ENCODE results near the gene BCOR. TPM values are rescaled to one million over a fixed set of nuclear protein-coding genes. Genes with fewer than 3 reads are reported as not detected.

BCOR gene
- total RNA-seq, 1 experiment from 2014 or later: 35.1 TPM

DNA sequence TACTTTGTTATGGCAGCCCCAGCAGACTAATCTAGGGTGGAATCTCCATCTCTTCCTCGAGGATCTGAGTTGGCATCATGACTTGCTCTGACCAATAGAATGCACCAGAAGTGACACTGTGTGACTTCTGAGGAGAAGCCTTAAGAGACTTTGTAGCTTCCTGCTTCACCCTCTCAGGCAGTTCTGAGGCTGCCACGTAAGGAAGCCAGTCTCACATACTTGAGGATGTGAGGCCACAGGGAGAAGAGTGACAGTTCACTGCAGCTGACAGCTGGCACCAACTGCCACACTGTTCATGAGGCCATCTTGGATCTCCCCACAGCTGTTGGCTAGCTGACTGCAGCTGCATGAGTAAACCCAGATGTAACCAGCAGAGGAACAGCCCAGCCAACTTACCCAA, 29.3 kb upstream of the BCOR start:
- no peaks in the 10 kb centered on the region for H4K20me1 ChIP-seq (ENCODE audit: insufficient read depth)
- H3K4me2 ChIP-seq (ENCODE audit: low read length): no peak overlapping the region
- H3K27me3 ChIP-seq (ENCODE audit: insufficient read depth, low read length): no peaks in the 10 kb centered on the region
- no peak overlapping the region for H3K4me3 ChIP-seq (replicated peaks in 1 of 2; ENCODE audit: low read depth in 1 of 2, low read length in 2 of 2)
- CTCF ChIA-PET: no interaction called here
- H3K9me2 ChIP-seq (ENCODE audit: insufficient read depth): no peaks in the 10 kb centered on the region
- H3K4me1 ChIP-seq (ENCODE audit: control insufficient read depth in 1 of 2, insufficient read depth in 2 of 2, low read length in 2 of 2): peaks cover 22 to 28% of the 10 kb centered on the region in 2 experiments
- H3K27ac ChIP-seq (ENCODE audit: low read depth, low read length): no peak overlapping the region
- intact Hi-C loops (cut with micrococcal nuclease): no loop called here
- ATAC-seq (no peak), DNase-seq (ENCODE audit: low read depth, low spot score) (no peak)
- RAD21 ChIA-PET (ENCODE audit: low non-redundant PET in 1 of 2, low total read pairs in 2 of 2, uncharacterized antibody in 2 of 2, unreplicated experiment in 2 of 2): no interaction called here
- H3K9me3 ChIP-seq (ENCODE audit: control insufficient read depth in 1 of 2, insufficient read depth in 1 of 2, low read depth in 1 of 2, low read length in 2 of 2): no peaks in the 10 kb centered on the region
- BruUV-seq (replicated peaks): no TSS peak
- H2AFZ ChIP-seq (ENCODE audit: low read depth, low read length, poor library complexity, severe bottlenecking): no peak overlapping the region
- no peaks in the 10 kb centered on the region for H3K36me3 ChIP-seq (ENCODE audit: control insufficient read depth in 1 of 2, insufficient read depth in 2 of 2, low read length in 2 of 2)
- no peak overlapping the region for H3K9ac ChIP-seq (ENCODE audit: low read length)
- no peak for TF ChIP-seq EZH2 (IDR thresholded peaks at IDR 0.05)
- TF ChIP-seq ZNF274 (IDR thresholded peaks at IDR 0.05; ENCODE audit: low read depth, low read length): no peak
- TF ChIP-seq, protein P1, sequence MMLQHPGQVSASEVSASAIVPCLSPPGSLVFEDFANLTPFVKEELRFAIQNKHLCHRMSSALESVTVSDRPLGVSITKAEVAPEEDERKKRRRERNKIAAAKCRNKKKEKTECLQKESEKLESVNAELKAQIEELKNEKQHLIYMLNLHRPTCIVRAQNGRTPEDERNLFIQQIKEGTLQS (IDR thresholded peaks at IDR 0.05): no peak
- no peak for TF ChIP-seq TCF7L2 (IDR thresholded peaks at IDR 0.05; ENCODE audit: borderline replicate concordance, extremely low read depth, insufficient read depth, insufficient read length)
- TF ChIP-seq, protein P2, sequence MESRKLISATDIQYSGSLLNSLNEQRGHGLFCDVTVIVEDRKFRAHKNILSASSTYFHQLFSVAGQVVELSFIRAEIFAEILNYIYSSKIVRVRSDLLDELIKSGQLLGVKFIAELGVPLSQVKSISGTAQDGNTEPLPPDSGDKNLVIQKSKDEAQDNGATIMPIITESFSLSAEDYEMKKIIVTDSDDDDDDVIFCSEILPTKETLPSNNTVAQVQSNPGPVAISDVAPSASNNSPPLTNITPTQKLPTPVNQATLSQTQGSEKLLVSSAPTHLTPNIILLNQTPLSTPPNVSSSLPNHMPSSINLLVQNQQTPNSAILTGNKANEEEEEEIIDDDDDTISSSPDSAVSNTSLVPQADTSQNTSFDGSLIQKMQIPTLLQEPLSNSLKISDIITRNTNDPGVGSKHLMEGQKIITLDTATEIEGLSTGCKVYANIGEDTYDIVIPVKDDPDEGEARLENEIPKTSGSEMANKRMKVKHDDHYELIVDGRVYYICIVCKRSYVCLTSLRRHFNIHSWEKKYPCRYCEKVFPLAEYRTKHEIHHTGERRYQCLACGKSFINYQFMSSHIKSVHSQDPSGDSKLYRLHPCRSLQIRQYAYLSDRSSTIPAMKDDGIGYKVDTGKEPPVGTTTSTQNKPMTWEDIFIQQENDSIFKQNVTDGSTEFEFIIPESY (IDR thresholded peaks at IDR 0.05; ENCODE audit: extremely low read depth, insufficient replicate concordance, low read length): no peak
- no peak for TF ChIP-seq FOSL1 (IDR thresholded peaks at IDR 0.05; ENCODE audit: low read depth)
- TF ChIP-seq POLR2A (IDR thresholded peaks at IDR 0.05; ENCODE audit: borderline replicate concordance, extremely low read depth, insufficient read depth, insufficient read length): no peak
- TF ChIP-seq SRF (IDR thresholded peaks at IDR 0.05; ENCODE audit: low read depth): no peak
- no peak for TF ChIP-seq SP1 (IDR thresholded peaks at IDR 0.05; ENCODE audit: low read depth)
- TF ChIP-seq SIN3A (IDR thresholded peaks at IDR 0.05; ENCODE audit: low read depth): no peak
- H3K79me2 ChIP-seq (ENCODE audit: insufficient read depth, low read length): peaks cover 3% of the 10 kb centered on the region; the same call in 1 of the 2 replicates
- POLR2A ChIA-PET: no interaction called here
